ENCODE results near the gene EFCAB6. TPM values are rescaled to one million over a fixed set of nuclear protein-coding genes. Genes with fewer than 3 reads are reported as not detected.

Gene EFCAB6
- total RNA-seq, 2 donors from 2014 or later = 2.2 to 2.5 TPM

- Histone ChIP-seq H3K4me3 (no peak overlapping the region), H3K4me1 (ENCODE audit: control insufficient read depth in 1 of 2, low read depth in 2 of 2) (no peaks in the 10 kb centered on the region), H3K27ac (no peak overlapping the region), H3K27me3 (replicated peaks; ENCODE audit: insufficient read depth) (no peaks in the 10 kb centered on the region), H3K36me3 (no peaks in the 10 kb centered on the region), H3K9me3 (no peaks in the 10 kb centered on the region)
- ATAC-seq (ENCODE audit: insufficient number of reproducible peaks, low FRiP score, low read depth) (no peak), DNase-seq (ENCODE audit: low spot score) (no peak)
- TF ChIP-seq CTCF (IDR thresholded peaks at IDR 0.05) = no peak
Observed at GRCh38 chr22:43625242-43625641, 186.9 kb downstream of the EFCAB6 start.

GRCh38 chr22:43624144-43624998, 187.7 kb downstream of the EFCAB6 start:
- H3K27ac ChIP-seq = no peak overlapping the region
- no peaks in the 10 kb centered on the region for H3K27me3 ChIP-seq (replicated peaks; ENCODE audit: insufficient read depth)
- H3K4me3 ChIP-seq = no peak overlapping the region
- H3K36me3 ChIP-seq = no peaks in the 10 kb centered on the region
- peaks cover 4% of the 10 kb centered on the region for H3K9me3 ChIP-seq
- no peak for ATAC-seq (ENCODE audit: insufficient number of reproducible peaks, low FRiP score, low read depth)
- DNase-seq (ENCODE audit: low spot score) = no peak
- TF ChIP-seq CTCF (IDR thresholded peaks at IDR 0.05) = no peak
- no peaks in the 10 kb centered on the region for H3K4me1 ChIP-seq (ENCODE audit: control insufficient read depth in 1 of 2, low read depth in 2 of 2)

GRCh38 chr22:43622886-43623285, 189.2 kb downstream of the EFCAB6 start:
- TF ChIP-seq CTCF (IDR thresholded peaks at IDR 0.05) = no peak
- H3K27me3 ChIP-seq (replicated peaks; ENCODE audit: insufficient read depth) = no peaks in the 10 kb centered on the region
- DNase-seq (ENCODE audit: low spot score) = no peak
- H3K4me1 ChIP-seq (ENCODE audit: control insufficient read depth in 1 of 2, low read depth in 2 of 2) = no peaks in the 10 kb centered on the region
- no peaks in the 10 kb centered on the region for H3K36me3 ChIP-seq
- no peak overlapping the region for H3K4me3 ChIP-seq
- peaks cover 4% of the 10 kb centered on the region for H3K9me3 ChIP-seq
- no peak for ATAC-seq (ENCODE audit: insufficient number of reproducible peaks, low FRiP score, low read depth)
- H3K27ac ChIP-seq = no peak overlapping the region

GRCh38 chr22:43620197-43620596, 191.9 kb downstream of the EFCAB6 start:
- Histone ChIP-seq H3K27me3 (replicated peaks; ENCODE audit: insufficient read depth) (no peaks in the 10 kb centered on the region), H3K36me3 (no peaks in the 10 kb centered on the region), H3K27ac (no peak overlapping the region), H3K9me3 (peaks cover 4% of the 10 kb centered on the region), H3K4me1 (ENCODE audit: control insufficient read depth in 1 of 2, low read depth in 2 of 2) (no peaks in the 10 kb centered on the region), H3K4me3 (no peak overlapping the region)
- no peak for ATAC-seq (ENCODE audit: insufficient number of reproducible peaks, low FRiP score, low read depth)
- TF ChIP-seq CTCF (IDR thresholded peaks at IDR 0.05) = no peak
- no peak for DNase-seq (ENCODE audit: low spot score)

GRCh38 chr22:43618517-43618916, 193.6 kb downstream of the EFCAB6 start:
- H3K36me3 ChIP-seq = no peaks in the 10 kb centered on the region
- H3K4me1 ChIP-seq (ENCODE audit: control insufficient read depth in 1 of 2, low read depth in 2 of 2) = no peaks in the 10 kb centered on the region
- ATAC-seq (ENCODE audit: insufficient number of reproducible peaks, low FRiP score, low read depth) (no peak), DNase-seq (ENCODE audit: low spot score) (no peak)
- H3K4me3 ChIP-seq = no peak overlapping the region
- TF ChIP-seq CTCF (IDR thresholded peaks at IDR 0.05) = no peak
- no peak overlapping the region for H3K27ac ChIP-seq
- H3K27me3 ChIP-seq (replicated peaks; ENCODE audit: insufficient read depth) = no peaks in the 10 kb centered on the region
- peaks cover 4% of the 10 kb centered on the region for H3K9me3 ChIP-seq
